Tibial nerve (tissue), 4 donors: ENCODE data around the gene SLC16A7. TPM values are rescaled to one million over a fixed set of nuclear protein-coding genes. Genes with fewer than 3 reads are reported as not detected.

Experiments used
- DNase-seq, 2 donors: peaks; one replicate each; pipeline ENCODE4 v3.0.0-alpha.2; 2019; ENCODE audit warnings: low spot score in 2 of 2
- H3K27ac ChIP-seq, 4 donors: fragments of 200-600 bp; sonication (generic) in 3 of 4; one replicate each; pipeline ENCODE4 v1.5.1; 2017 to 2019; ENCODE audit warnings: mild to moderate bottlenecking in 1 of 4
- H3K27me3 ChIP-seq, 2 donors: fragments of 200-600 bp; sonication (generic) in 1 of 2; one replicate each; pipeline versions ENCODE4 v1.5.1 to v1.6.0; 2017 to 2019
- H3K36me3 ChIP-seq, 3 donors: fragments of 200-600 bp; sonication (generic); one replicate each; pipeline ENCODE4 v1.5.1; 2018 to 2019
- H3K4me1 ChIP-seq, 4 donors: fragments of 200-600 bp; sonication (generic) in 3 of 4; one replicate each; pipeline ENCODE4 v1.5.1; 2017 to 2019
- H3K4me3 ChIP-seq, 4 donors: fragments of 200-600 bp; sonication (generic) in 3 of 4; one replicate each; pipeline ENCODE4 v1.5.1; 2017 to 2019; ENCODE audit warnings: mild to moderate bottlenecking in 1 of 4, moderate library complexity in 1 of 4
- H3K9me3 ChIP-seq, 4 donors: fragments of 200-600 bp; sonication (generic) in 3 of 4; one replicate each; pipeline ENCODE4 v1.5.1; 2017 to 2019
- CTCF ChIP-seq, 5 experiments: fragments of 200-600 bp in 3 of 5; fragments of 450-650 bp in 2 of 5; sonication (generic) in 3 of 5; IDR thresholded peaks; one replicate each; pipeline ENCODE4 v1.5.1; 2016 to 2019; ENCODE audit warnings: antibody characterized with exemption in 5 of 5, mild to moderate bottlenecking in 3 of 5, moderate library complexity in 2 of 5
- EP300 ChIP-seq, 2 donors: sonication (generic); formaldehyde crosslinking; IDR thresholded peaks; one replicate each; pipeline ENCODE4 v1.6.1; 2017; ENCODE audit warnings: antibody characterized with exemption in 2 of 2, mild to moderate bottlenecking in 1 of 2
- POLR2A ChIP-seq, 2 donors: fragments of 450-650 bp; IDR thresholded peaks; one replicate each; pipeline ENCODE4 v1.6.1; 2017; ENCODE audit warnings: antibody characterized with exemption in 2 of 2, mild to moderate bottlenecking in 2 of 2, moderate library complexity in 2 of 2
- WGBS, 2 donors: methylation state at CpG; one replicate each; pipeline ENCODE4 v1.1.5; 2018; 5-methylcytosine and 5-hydroxymethylcytosine counted together
- total RNA-seq, 4 donors: library from RNA; depleted of rRNA; stranded (reverse); fragments of >200 nt; gene quantifications; one replicate each; pipeline ENCODE4 v1.1.0, GENCODE V29; 2016

SLC16A7 gene
- total RNA-seq, 4 donors from 2014 or later: 16.0 to 47.9 (median 29.3) TPM

- H3K9me3 ChIP-seq: no peaks in the 10 kb centered on the region
- WGBS, 2 donors: 60 to 65% methylated on average over 2 of the region's 2 CpGs
These were observed 123.9 kb downstream of the SLC16A7 start for GRCh38 chr12:59719701-59720100.

GRCh38 chr12:59723520-59723919, 127.7 kb downstream of the SLC16A7 start:
- 42 to 48% methylated on average over 2 of the region's 2 CpGs for WGBS, 2 donors
- Histone ChIP-seq H3K36me3 (no peaks in the 10 kb centered on the region), H3K9me3 (no peaks in the 10 kb centered on the region), H3K27ac (no peak overlapping the region), H3K4me1 (no peaks in the 10 kb centered on the region), H3K27me3 (no peaks in the 10 kb centered on the region), H3K4me3 (no peak overlapping the region)
- no peak for DNase-seq
- TF ChIP-seq CTCF (IDR thresholded peaks at IDR 0.05) (no peak), EP300 (IDR thresholded peaks at IDR 0.05) (no peak), POLR2A (IDR thresholded peaks at IDR 0.05) (no peak)

More at GRCh38 chr12:59719701-59720100, 123.9 kb downstream of the SLC16A7 start:
- no peaks in the 10 kb centered on the region for H3K27me3 ChIP-seq
- H3K36me3 ChIP-seq: no peaks in the 10 kb centered on the region
- no peak for DNase-seq
- H3K27ac ChIP-seq: no peak overlapping the region
- no peak overlapping the region for H3K4me3 ChIP-seq
- H3K4me1 ChIP-seq: peaks cover 0 to 6% (median 0%) of the 10 kb centered on the region in 4 donors
- no peak for TF ChIP-seq CTCF (IDR thresholded peaks at IDR 0.05)
- TF ChIP-seq POLR2A (IDR thresholded peaks at IDR 0.05): no peak
- TF ChIP-seq EP300 (IDR thresholded peaks at IDR 0.05): no peak

GRCh38 chr12:59724011-59724695, 128.3 kb downstream of the SLC16A7 start:
- 62 to 73% methylated on average over 2 of the region's 2 CpGs for WGBS, 2 donors
- H3K27me3 ChIP-seq: no peaks in the 10 kb centered on the region
- H3K4me3 ChIP-seq: no peak overlapping the region
- no peaks in the 10 kb centered on the region for H3K4me1 ChIP-seq
- H3K36me3 ChIP-seq: no peaks in the 10 kb centered on the region
- H3K27ac ChIP-seq: no peak overlapping the region
- no peaks in the 10 kb centered on the region for H3K9me3 ChIP-seq
- TF ChIP-seq CTCF (IDR thresholded peaks at IDR 0.05) (no peak), EP300 (IDR thresholded peaks at IDR 0.05) (no peak), POLR2A (IDR thresholded peaks at IDR 0.05) (no peak)
- DNase-seq: no peak

GRCh38 chr12:59733200-59733599, 137.4 kb downstream of the SLC16A7 start:
- Histone ChIP-seq H3K4me3 (no peak overlapping the region), H3K36me3 (no peaks in the 10 kb centered on the region), H3K9me3 (no peaks in the 10 kb centered on the region), H3K27ac (no peak overlapping the region), H3K27me3 (no peaks in the 10 kb centered on the region), H3K4me1 (peaks cover 0 to 8% (median 0%) of the 10 kb centered on the region in 4 donors)
- no peak for DNase-seq
- TF ChIP-seq CTCF (IDR thresholded peaks at IDR 0.05): no peak
- TF ChIP-seq POLR2A (IDR thresholded peaks at IDR 0.05): no peak
- no peak for TF ChIP-seq EP300 (IDR thresholded peaks at IDR 0.05)
- 93 to 100% methylated on average over 1 to 8 of the region's 8 CpGs for WGBS, 2 donors

GRCh38 chr12:59734371-59734770, 138.5 kb downstream of the SLC16A7 start:
- H3K4me1 ChIP-seq: peaks cover 0 to 8% (median 0%) of the 10 kb centered on the region in 4 donors
- no peaks in the 10 kb centered on the region for H3K9me3 ChIP-seq
- no peak overlapping the region for H3K4me3 ChIP-seq
- no peaks in the 10 kb centered on the region for H3K36me3 ChIP-seq
- no peaks in the 10 kb centered on the region for H3K27me3 ChIP-seq
- no peak for DNase-seq
- 43 to 50% methylated on average over 1 of the region's 1 CpG for WGBS, 2 donors
- TF ChIP-seq EP300 (IDR thresholded peaks at IDR 0.05): no peak
- TF ChIP-seq CTCF (IDR thresholded peaks at IDR 0.05): no peak
- TF ChIP-seq POLR2A (IDR thresholded peaks at IDR 0.05): no peak
- no peak overlapping the region for H3K27ac ChIP-seq
